GM12878 (cell line): Measurements from ENCODE around the gene AGER.

Experiments
- EP300 ChIP-seq, 2 experiments: fragments of 150-350 bp in 1 of 2; IDR thresholded peaks; 2 replicates each; pipeline ENCODE4 v1.6.1; 2011 to 2012; ENCODE audit warnings: low read depth in 2 of 2, low read length in 2 of 2, borderline replicate concordance in 1 of 2, improper control_type of control experiment in 1 of 2, inconsistent platforms in 1 of 2; ENCODE audit not compliant: control insufficient read depth in 1 of 2
- EZH2 ChIP-seq: IDR thresholded peaks from 2 replicates; pipeline ENCODE4 v1.6.1; 2012; ENCODE audit warnings: low read depth, mild to moderate bottlenecking, control low read depth, inconsistent platforms, low read length, borderline replicate concordance; ENCODE audit not compliant: control insufficient read depth
- NRF1 ChIP-seq: conservative IDR thresholded peaks from 2 replicates; pipeline ENCODE4 v1.6.1; 2011; ENCODE audit warnings: mild to moderate bottlenecking, low read depth, low read length, improper control_type of control experiment
- POLR2AphosphoS5 ChIP-seq: IDR thresholded peaks from 2 replicates; pipeline ENCODE4 v1.6.1; 2011; ENCODE audit warnings: mild to moderate bottlenecking, low read length, inconsistent platforms
- TAF1 ChIP-seq: IDR thresholded peaks from 2 replicates; pipeline ENCODE4 v1.6.1; 2011; ENCODE audit warnings: mild to moderate bottlenecking, low read depth, low read length, borderline replicate concordance
- TARDBP ChIP-seq: IDR thresholded peaks from 2 replicates; pipeline ENCODE4 v1.6.1; 2016; ENCODE audit warnings: borderline replicate concordance
- TF ChIP-seq, protein P1 (sequence below), 3 experiments: IDR thresholded peaks in 2 of 3; conservative IDR thresholded peaks in 1 of 3; 2 replicates each; pipeline ENCODE4 v1.5.1; 2011; ENCODE audit warnings: low read depth in 3 of 3, low read length in 3 of 3, mild to moderate bottlenecking in 3 of 3, control low read depth in 2 of 3, moderate library complexity in 2 of 3, inconsistent platforms in 1 of 3, mixed read lengths in 1 of 3; ENCODE audit not compliant: control insufficient read depth in 2 of 3, insufficient read depth in 1 of 3; ENCODE audit errors: extremely low read depth in 1 of 3
- TF ChIP-seq, protein P2 (sequence below): fragments of 450-650 bp; formaldehyde crosslinking; IDR thresholded peaks from 2 replicates; pipeline ENCODE4 v1.5.0; 2022; ENCODE audit warnings: mild to moderate bottlenecking, missing genetic modification characterization
- TF ChIP-seq, protein P3 (sequence below): fragments of 450-650 bp; IDR thresholded peaks from 2 replicates; pipeline ENCODE4 v1.6.1; 2017; ENCODE audit warnings: mild to moderate bottlenecking

DNA sequence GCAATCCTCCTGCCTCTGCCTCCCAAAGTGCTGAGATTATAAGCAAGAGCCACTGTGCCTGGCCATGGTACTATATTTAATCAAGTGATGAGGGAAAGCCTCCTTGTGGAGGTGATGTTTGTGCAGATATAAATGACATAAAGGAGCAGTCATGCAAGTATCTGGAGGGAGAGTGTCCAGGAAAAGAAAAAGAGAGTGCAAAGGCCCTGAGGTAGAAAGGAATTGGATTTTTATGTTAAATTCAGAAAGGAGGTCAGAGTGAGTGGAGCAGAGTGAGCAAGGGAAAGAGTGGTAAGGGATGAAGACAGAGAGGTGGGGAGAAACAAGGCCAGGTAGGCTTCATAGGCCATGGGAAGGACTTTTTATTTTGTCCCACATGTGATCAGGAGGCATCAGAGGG is 46.6 kb downstream of the AGER start:
- TF ChIP-seq TAF1 (no peak), POLR2AphosphoS5 (no peak), NRF1 (no peak), EZH2 (no peak), EP300 (IDR thresholded peaks at IDR 0.05; ENCODE audit: borderline replicate concordance in 1 of 2, control insufficient read depth in 1 of 2, low read depth in 2 of 2, low read length in 2 of 2) (no peak), TARDBP (no peak)
- TF ChIP-seq, protein P1, sequence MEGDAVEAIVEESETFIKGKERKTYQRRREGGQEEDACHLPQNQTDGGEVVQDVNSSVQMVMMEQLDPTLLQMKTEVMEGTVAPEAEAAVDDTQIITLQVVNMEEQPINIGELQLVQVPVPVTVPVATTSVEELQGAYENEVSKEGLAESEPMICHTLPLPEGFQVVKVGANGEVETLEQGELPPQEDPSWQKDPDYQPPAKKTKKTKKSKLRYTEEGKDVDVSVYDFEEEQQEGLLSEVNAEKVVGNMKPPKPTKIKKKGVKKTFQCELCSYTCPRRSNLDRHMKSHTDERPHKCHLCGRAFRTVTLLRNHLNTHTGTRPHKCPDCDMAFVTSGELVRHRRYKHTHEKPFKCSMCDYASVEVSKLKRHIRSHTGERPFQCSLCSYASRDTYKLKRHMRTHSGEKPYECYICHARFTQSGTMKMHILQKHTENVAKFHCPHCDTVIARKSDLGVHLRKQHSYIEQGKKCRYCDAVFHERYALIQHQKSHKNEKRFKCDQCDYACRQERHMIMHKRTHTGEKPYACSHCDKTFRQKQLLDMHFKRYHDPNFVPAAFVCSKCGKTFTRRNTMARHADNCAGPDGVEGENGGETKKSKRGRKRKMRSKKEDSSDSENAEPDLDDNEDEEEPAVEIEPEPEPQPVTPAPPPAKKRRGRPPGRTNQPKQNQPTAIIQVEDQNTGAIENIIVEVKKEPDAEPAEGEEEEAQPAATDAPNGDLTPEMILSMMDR (IDR thresholded peaks at IDR 0.05 in 2 of 3, conservative IDR thresholded peaks at IDR 0.05 in 1 of 3; ENCODE audit: control insufficient read depth in 2 of 3, extremely low read depth in 1 of 3, insufficient read depth in 1 of 3, low read depth in 3 of 3, low read length in 3 of 3), result no peak
- TF ChIP-seq, protein P2, sequence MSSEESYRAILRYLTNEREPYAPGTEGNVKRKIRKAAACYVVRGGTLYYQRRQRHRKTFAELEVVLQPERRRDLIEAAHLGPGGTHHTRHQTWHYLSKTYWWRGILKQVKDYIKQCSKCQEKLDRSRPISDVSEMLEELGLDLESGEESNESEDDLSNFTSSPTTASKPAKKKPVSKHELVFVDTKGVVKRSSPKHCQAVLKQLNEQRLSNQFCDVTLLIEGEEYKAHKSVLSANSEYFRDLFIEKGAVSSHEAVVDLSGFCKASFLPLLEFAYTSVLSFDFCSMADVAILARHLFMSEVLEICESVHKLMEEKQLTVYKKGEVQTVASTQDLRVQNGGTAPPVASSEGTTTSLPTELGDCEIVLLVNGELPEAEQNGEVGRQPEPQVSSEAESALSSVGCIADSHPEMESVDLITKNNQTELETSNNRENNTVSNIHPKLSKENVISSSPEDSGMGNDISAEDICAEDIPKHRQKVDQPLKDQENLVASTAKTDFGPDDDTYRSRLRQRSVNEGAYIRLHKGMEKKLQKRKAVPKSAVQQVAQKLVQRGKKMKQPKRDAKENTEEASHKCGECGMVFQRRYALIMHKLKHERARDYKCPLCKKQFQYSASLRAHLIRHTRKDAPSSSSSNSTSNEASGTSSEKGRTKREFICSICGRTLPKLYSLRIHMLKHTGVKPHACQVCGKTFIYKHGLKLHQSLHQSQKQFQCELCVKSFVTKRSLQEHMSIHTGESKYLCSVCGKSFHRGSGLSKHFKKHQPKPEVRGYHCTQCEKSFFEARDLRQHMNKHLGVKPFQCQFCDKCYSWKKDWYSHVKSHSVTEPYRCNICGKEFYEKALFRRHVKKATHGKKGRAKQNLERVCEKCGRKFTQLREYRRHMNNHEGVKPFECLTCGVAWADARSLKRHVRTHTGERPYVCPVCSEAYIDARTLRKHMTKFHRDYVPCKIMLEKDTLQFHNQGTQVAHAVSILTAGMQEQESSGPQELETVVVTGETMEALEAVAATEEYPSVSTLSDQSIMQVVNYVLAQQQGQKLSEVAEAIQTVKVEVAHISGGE (CRISPR knock-in tag), result no peak
- TF ChIP-seq, protein P3, sequence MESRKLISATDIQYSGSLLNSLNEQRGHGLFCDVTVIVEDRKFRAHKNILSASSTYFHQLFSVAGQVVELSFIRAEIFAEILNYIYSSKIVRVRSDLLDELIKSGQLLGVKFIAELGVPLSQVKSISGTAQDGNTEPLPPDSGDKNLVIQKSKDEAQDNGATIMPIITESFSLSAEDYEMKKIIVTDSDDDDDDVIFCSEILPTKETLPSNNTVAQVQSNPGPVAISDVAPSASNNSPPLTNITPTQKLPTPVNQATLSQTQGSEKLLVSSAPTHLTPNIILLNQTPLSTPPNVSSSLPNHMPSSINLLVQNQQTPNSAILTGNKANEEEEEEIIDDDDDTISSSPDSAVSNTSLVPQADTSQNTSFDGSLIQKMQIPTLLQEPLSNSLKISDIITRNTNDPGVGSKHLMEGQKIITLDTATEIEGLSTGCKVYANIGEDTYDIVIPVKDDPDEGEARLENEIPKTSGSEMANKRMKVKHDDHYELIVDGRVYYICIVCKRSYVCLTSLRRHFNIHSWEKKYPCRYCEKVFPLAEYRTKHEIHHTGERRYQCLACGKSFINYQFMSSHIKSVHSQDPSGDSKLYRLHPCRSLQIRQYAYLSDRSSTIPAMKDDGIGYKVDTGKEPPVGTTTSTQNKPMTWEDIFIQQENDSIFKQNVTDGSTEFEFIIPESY, result no peak
